Liver (tissue), 3 donors: ENCODE data around the gene PPM1E.

Experiments used
- CTCF ChIP-seq: fragments of 150-350 bp; IDR thresholded peaks from 2 replicates; pipeline ENCODE4 v1.5.1; 2017; ENCODE audit warnings: improper control_type of control experiment, low read depth, low read length; ENCODE audit not compliant: missing input control
- FOXA1 ChIP-seq: IDR thresholded peaks from 2 replicates; pipeline ENCODE4 v1.6.1; 2016; ENCODE audit warnings: antibody characterized with exemption
- HNF4A ChIP-seq, 2 donors: conservative IDR thresholded peaks; 2 replicates each; pipeline ENCODE4 v1.6.1; 2016; ENCODE audit warnings: antibody characterized with exemption in 2 of 2, mild to moderate bottlenecking in 2 of 2
- HNF4G ChIP-seq: IDR thresholded peaks from 2 replicates; pipeline ENCODE4 v1.6.1; 2016; ENCODE audit warnings: antibody characterized with exemption
- JUND ChIP-seq, 2 donors: IDR thresholded peaks; 2 replicates each; pipeline ENCODE4 v1.6.1; 2016; ENCODE audit warnings: antibody characterized with exemption in 2 of 2
- NR2F2 ChIP-seq: IDR thresholded peaks from 2 replicates; pipeline ENCODE4 v1.6.1; 2016; ENCODE audit warnings: antibody characterized with exemption
- RAD21 ChIP-seq, 2 donors: IDR thresholded peaks; 2 replicates each; pipeline ENCODE4 v1.6.1; 2016; ENCODE audit warnings: antibody characterized with exemption in 2 of 2, mild to moderate bottlenecking in 2 of 2
- RXRA ChIP-seq, 2 donors: IDR thresholded peaks; 2 replicates each; pipeline ENCODE4 v1.6.1; 2017 to 2018; ENCODE audit warnings: antibody characterized with exemption in 2 of 2, mild to moderate bottlenecking in 1 of 2
- TAF1 ChIP-seq: conservative IDR thresholded peaks from 2 replicates; pipeline ENCODE4 v1.6.1; 2016; ENCODE audit warnings: antibody characterized with exemption, mild to moderate bottlenecking
- YY1 ChIP-seq: IDR thresholded peaks from 2 replicates; pipeline ENCODE4 v1.6.1; 2016; ENCODE audit warnings: antibody characterized with exemption, mild to moderate bottlenecking
- TF ChIP-seq, protein P1 (sequence below): IDR thresholded peaks from 2 replicates; pipeline ENCODE4 v1.6.1; 2016; ENCODE audit warnings: antibody characterized with exemption
- TF ChIP-seq, protein P2 (sequence below): IDR thresholded peaks from 2 replicates; pipeline ENCODE4 v1.6.1; 2016; ENCODE audit warnings: antibody characterized with exemption, mild to moderate bottlenecking
- TF ChIP-seq, protein P3 (sequence below): IDR thresholded peaks from 2 replicates; pipeline ENCODE4 v1.6.1; 2016; ENCODE audit warnings: antibody characterized with exemption
- donor health status: healthy.
- donor health status: healthy.

DNA sequence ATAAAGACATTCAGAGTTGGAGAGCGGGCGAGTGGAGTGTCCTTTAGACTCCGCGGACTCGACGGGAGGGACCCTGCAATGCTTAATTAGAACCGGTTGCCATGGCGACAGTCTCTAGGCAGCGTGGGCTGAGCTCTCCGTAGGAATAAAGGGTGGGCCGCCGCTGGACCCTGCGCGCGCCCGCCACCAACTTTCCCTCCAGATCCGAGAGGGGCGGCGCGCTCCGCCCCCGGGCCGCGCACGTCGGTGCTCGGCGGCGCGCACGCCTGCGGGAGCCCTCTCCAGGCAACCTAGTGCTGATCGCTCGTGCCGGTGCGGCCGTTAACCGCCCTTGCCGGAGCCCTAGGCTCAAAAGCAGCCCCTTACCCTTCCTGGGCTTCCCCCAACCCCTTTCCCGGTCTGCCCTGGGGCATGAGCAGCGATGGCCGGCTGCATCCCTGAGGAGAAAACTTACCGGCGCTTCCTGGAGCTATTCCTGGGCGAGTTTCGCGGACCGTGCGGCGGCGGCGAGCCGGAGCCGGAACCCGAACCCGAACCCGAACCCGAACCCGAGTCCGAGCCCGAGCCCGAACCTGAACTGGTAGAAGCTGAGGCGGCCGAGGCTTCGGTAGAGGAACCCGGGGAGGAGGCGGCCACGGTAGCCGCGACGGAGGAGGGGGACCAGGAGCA is at the start of gene PPM1E:
- TF ChIP-seq, protein P1, sequence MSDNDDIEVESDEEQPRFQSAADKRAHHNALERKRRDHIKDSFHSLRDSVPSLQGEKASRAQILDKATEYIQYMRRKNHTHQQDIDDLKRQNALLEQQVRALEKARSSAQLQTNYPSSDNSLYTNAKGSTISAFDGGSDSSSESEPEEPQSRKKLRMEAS, result no peak
- no peak for TF ChIP-seq RXRA (IDR thresholded peaks at IDR 0.05)
- TF ChIP-seq CTCF, result no peak
- no peak for TF ChIP-seq FOXA1
- no peak for TF ChIP-seq RAD21 (IDR thresholded peaks at IDR 0.05)
- TF ChIP-seq TAF1, result no peak
- TF ChIP-seq, protein P2, sequence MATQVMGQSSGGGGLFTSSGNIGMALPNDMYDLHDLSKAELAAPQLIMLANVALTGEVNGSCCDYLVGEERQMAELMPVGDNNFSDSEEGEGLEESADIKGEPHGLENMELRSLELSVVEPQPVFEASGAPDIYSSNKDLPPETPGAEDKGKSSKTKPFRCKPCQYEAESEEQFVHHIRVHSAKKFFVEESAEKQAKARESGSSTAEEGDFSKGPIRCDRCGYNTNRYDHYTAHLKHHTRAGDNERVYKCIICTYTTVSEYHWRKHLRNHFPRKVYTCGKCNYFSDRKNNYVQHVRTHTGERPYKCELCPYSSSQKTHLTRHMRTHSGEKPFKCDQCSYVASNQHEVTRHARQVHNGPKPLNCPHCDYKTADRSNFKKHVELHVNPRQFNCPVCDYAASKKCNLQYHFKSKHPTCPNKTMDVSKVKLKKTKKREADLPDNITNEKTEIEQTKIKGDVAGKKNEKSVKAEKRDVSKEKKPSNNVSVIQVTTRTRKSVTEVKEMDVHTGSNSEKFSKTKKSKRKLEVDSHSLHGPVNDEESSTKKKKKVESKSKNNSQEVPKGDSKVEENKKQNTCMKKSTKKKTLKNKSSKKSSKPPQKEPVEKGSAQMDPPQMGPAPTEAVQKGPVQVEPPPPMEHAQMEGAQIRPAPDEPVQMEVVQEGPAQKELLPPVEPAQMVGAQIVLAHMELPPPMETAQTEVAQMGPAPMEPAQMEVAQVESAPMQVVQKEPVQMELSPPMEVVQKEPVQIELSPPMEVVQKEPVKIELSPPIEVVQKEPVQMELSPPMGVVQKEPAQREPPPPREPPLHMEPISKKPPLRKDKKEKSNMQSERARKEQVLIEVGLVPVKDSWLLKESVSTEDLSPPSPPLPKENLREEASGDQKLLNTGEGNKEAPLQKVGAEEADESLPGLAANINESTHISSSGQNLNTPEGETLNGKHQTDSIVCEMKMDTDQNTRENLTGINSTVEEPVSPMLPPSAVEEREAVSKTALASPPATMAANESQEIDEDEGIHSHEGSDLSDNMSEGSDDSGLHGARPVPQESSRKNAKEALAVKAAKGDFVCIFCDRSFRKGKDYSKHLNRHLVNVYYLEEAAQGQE, result peak; percentile 97
- TF ChIP-seq HNF4A (conservative IDR thresholded peaks at IDR 0.05), result peak in 1 of 2 donors; percentile 23
- TF ChIP-seq HNF4G, result no peak
- no peak for TF ChIP-seq YY1
- TF ChIP-seq NR2F2, result no peak
- TF ChIP-seq, protein P3, sequence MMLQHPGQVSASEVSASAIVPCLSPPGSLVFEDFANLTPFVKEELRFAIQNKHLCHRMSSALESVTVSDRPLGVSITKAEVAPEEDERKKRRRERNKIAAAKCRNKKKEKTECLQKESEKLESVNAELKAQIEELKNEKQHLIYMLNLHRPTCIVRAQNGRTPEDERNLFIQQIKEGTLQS, result no peak
- no peak for TF ChIP-seq JUND (IDR thresholded peaks at IDR 0.05)
